ENCODE data around the gene ABLIM3.

DNA sequence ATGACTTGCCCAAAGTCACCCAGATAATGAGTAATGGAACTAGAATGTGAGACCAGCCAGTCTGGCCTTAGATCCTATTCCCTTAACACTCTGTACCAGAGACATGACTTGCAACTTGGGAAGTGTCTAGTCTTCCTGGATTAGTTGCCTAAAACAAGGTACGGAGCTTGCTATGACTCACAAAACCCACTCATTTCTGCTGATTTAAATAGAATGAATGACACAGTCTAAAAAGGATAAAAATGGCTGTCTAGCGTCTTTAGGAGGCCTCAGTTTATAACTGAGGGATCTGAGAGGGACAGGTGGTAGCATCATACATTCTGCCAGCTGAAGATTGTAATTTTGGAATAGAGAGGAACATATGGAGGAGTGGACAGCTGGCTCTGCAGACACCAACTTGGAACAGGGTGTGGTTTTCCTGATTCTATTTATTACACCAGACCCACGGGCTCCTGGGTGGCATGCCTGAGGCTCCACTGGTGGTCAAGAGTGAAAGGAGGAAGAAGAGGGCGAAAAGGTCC is 62.7 kb downstream of the ABLIM3 start:
- TF ChIP-seq, protein P1, sequence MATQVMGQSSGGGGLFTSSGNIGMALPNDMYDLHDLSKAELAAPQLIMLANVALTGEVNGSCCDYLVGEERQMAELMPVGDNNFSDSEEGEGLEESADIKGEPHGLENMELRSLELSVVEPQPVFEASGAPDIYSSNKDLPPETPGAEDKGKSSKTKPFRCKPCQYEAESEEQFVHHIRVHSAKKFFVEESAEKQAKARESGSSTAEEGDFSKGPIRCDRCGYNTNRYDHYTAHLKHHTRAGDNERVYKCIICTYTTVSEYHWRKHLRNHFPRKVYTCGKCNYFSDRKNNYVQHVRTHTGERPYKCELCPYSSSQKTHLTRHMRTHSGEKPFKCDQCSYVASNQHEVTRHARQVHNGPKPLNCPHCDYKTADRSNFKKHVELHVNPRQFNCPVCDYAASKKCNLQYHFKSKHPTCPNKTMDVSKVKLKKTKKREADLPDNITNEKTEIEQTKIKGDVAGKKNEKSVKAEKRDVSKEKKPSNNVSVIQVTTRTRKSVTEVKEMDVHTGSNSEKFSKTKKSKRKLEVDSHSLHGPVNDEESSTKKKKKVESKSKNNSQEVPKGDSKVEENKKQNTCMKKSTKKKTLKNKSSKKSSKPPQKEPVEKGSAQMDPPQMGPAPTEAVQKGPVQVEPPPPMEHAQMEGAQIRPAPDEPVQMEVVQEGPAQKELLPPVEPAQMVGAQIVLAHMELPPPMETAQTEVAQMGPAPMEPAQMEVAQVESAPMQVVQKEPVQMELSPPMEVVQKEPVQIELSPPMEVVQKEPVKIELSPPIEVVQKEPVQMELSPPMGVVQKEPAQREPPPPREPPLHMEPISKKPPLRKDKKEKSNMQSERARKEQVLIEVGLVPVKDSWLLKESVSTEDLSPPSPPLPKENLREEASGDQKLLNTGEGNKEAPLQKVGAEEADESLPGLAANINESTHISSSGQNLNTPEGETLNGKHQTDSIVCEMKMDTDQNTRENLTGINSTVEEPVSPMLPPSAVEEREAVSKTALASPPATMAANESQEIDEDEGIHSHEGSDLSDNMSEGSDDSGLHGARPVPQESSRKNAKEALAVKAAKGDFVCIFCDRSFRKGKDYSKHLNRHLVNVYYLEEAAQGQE (IDR thresholded peaks at IDR 0.05; ENCODE audit: insufficient read depth in 1 of 2, low read depth in 2 of 2, low read length in 1 of 2): no peak
- TF ChIP-seq, protein P2, sequence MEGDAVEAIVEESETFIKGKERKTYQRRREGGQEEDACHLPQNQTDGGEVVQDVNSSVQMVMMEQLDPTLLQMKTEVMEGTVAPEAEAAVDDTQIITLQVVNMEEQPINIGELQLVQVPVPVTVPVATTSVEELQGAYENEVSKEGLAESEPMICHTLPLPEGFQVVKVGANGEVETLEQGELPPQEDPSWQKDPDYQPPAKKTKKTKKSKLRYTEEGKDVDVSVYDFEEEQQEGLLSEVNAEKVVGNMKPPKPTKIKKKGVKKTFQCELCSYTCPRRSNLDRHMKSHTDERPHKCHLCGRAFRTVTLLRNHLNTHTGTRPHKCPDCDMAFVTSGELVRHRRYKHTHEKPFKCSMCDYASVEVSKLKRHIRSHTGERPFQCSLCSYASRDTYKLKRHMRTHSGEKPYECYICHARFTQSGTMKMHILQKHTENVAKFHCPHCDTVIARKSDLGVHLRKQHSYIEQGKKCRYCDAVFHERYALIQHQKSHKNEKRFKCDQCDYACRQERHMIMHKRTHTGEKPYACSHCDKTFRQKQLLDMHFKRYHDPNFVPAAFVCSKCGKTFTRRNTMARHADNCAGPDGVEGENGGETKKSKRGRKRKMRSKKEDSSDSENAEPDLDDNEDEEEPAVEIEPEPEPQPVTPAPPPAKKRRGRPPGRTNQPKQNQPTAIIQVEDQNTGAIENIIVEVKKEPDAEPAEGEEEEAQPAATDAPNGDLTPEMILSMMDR (IDR thresholded peaks at IDR 0.05): no peak

Measured in Panc1 (cell line).